IPS DF 19.7 (cell line): ENCODE data around the gene GPRC5B.

Experiments
- DNase-seq: peaks from one replicate; pipeline ENCODE4 v3.0.0-alpha.2; 2013; ENCODE audit warnings: low read depth, low spot score

GPRC5B gene

GRCh38 chr16:19844945-19845641 lies 39.6 kb downstream of the GPRC5B start:
- no peak for DNase-seq

GRCh38 chr16:19843371-19843770 lies 41.3 kb downstream of the GPRC5B start:
- no peak for DNase-seq

- no peak for DNase-seq
Measured at GRCh38 chr16:19842426-19843157, 42.1 kb downstream of the GPRC5B start.

- no peak for DNase-seq
Measured at GRCh38 chr16:19841184-19841583, 43.5 kb downstream of the GPRC5B start.

- DNase-seq = no peak
Measured at GRCh38 chr16:19840524-19841110, 44.0 kb downstream of the GPRC5B start.

GRCh38 chr16:19837984-19838707 lies 46.5 kb downstream of the GPRC5B start:
- DNase-seq = no peak

- no peak for DNase-seq
Measured at GRCh38 chr16:19837331-19837980, 47.2 kb downstream of the GPRC5B start.

GRCh38 chr16:19835968-19836421 lies 48.7 kb downstream of the GPRC5B start:
- DNase-seq = no peak

GRCh38 chr16:19835196-19835595 lies 49.5 kb downstream of the GPRC5B start:
- DNase-seq = no peak

- DNase-seq = no peak
Measured at GRCh38 chr16:19833581-19833980, 51.1 kb downstream of the GPRC5B start.

- DNase-seq = no peak
Measured at GRCh38 chr16:19833176-19833575, 51.5 kb downstream of the GPRC5B start.

GRCh38 chr16:19831678-19832077 lies 53.0 kb downstream of the GPRC5B start:
- no peak for DNase-seq

GRCh38 chr16:19830902-19831560 lies 53.6 kb downstream of the GPRC5B start:
- DNase-seq = no peak

- DNase-seq = no peak
Measured at GRCh38 chr16:19829844-19830692, 54.6 kb downstream of the GPRC5B start.

GRCh38 chr16:19824216-19824615 lies 60.4 kb downstream of the GPRC5B start:
- no peak for DNase-seq

- DNase-seq = no peak
Measured at GRCh38 chr16:19823322-19823721, 61.3 kb downstream of the GPRC5B start.

GRCh38 chr16:19822533-19822932 lies 62.1 kb downstream of the GPRC5B start:
- no peak for DNase-seq

GRCh38 chr16:19817875-19818274 lies 66.8 kb downstream of the GPRC5B start:
- no peak for DNase-seq

GRCh38 chr16:19817122-19817521 lies 67.5 kb downstream of the GPRC5B start:
- no peak for DNase-seq

- DNase-seq = no peak
Measured at GRCh38 chr16:19815418-19815817, 69.2 kb downstream of the GPRC5B start.
